Body of pancreas (tissue), 4 donors: Measurements from ENCODE around the gene COL5A1.

Experiments
- POLR2A ChIP-seq, 3 donors: fragments of 450-650 bp; IDR thresholded peaks; one replicate each; pipeline ENCODE4 v1.6.1; 2016; ENCODE audit warnings: antibody characterized with exemption in 3 of 3, mild to moderate bottlenecking in 2 of 3
- TF ChIP-seq, protein P1 (sequence below), 7 experiments: fragments of 450-650 bp in 4 of 7; fragments of 200-600 bp in 3 of 7; sonication (generic) in 3 of 7; IDR thresholded peaks; one replicate each; pipeline ENCODE4 v1.5.1; 2016 to 2019; ENCODE audit warnings: antibody characterized with exemption in 7 of 7

DNA sequence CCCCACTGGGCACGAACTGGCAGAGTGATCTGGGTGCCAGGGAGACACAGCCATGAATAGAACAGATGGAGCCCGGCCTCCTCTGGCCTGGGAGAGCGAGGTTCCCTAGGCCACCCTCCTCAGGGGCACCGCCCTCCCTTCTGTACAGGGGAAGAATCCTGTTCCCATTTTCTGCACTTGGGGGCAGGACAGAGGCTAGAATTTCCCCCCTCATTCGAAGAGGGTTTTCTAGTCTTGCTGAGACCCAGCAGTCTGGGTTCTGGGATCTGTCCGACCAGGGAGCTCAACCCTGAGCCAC, 52.7 kb downstream of the COL5A1 start:
- TF ChIP-seq, protein P1, sequence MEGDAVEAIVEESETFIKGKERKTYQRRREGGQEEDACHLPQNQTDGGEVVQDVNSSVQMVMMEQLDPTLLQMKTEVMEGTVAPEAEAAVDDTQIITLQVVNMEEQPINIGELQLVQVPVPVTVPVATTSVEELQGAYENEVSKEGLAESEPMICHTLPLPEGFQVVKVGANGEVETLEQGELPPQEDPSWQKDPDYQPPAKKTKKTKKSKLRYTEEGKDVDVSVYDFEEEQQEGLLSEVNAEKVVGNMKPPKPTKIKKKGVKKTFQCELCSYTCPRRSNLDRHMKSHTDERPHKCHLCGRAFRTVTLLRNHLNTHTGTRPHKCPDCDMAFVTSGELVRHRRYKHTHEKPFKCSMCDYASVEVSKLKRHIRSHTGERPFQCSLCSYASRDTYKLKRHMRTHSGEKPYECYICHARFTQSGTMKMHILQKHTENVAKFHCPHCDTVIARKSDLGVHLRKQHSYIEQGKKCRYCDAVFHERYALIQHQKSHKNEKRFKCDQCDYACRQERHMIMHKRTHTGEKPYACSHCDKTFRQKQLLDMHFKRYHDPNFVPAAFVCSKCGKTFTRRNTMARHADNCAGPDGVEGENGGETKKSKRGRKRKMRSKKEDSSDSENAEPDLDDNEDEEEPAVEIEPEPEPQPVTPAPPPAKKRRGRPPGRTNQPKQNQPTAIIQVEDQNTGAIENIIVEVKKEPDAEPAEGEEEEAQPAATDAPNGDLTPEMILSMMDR (IDR thresholded peaks at IDR 0.05), result no peak
- no peak for TF ChIP-seq POLR2A (IDR thresholded peaks at IDR 0.05)
